Liver (tissue), 3 donors: ENCODE results near the gene KRTAP10-3.

Experiments
- CTCF ChIP-seq: fragments of 150-350 bp; IDR thresholded peaks from 2 replicates; pipeline ENCODE4 v1.5.1; 2017; ENCODE audit warnings: improper control_type of control experiment, low read depth, low read length; ENCODE audit not compliant: missing input control
- EGR1 ChIP-seq, 2 donors: IDR thresholded peaks; 2 replicates each; pipeline ENCODE4 v1.6.1; 2016 to 2018; ENCODE audit warnings: antibody characterized with exemption in 2 of 2, low read depth in 2 of 2
- GABPA ChIP-seq, 2 donors: IDR thresholded peaks in 1 of 2; conservative IDR thresholded peaks in 1 of 2; 2 replicates each; pipeline ENCODE4 v1.6.1; 2016; ENCODE audit warnings: antibody characterized with exemption in 2 of 2, mild to moderate bottlenecking in 1 of 2, moderate library complexity in 1 of 2
- TAF1 ChIP-seq: conservative IDR thresholded peaks from 2 replicates; pipeline ENCODE4 v1.6.1; 2016; ENCODE audit warnings: antibody characterized with exemption, mild to moderate bottlenecking
- donor health status: healthy.
- donor health status: healthy.

DNA sequence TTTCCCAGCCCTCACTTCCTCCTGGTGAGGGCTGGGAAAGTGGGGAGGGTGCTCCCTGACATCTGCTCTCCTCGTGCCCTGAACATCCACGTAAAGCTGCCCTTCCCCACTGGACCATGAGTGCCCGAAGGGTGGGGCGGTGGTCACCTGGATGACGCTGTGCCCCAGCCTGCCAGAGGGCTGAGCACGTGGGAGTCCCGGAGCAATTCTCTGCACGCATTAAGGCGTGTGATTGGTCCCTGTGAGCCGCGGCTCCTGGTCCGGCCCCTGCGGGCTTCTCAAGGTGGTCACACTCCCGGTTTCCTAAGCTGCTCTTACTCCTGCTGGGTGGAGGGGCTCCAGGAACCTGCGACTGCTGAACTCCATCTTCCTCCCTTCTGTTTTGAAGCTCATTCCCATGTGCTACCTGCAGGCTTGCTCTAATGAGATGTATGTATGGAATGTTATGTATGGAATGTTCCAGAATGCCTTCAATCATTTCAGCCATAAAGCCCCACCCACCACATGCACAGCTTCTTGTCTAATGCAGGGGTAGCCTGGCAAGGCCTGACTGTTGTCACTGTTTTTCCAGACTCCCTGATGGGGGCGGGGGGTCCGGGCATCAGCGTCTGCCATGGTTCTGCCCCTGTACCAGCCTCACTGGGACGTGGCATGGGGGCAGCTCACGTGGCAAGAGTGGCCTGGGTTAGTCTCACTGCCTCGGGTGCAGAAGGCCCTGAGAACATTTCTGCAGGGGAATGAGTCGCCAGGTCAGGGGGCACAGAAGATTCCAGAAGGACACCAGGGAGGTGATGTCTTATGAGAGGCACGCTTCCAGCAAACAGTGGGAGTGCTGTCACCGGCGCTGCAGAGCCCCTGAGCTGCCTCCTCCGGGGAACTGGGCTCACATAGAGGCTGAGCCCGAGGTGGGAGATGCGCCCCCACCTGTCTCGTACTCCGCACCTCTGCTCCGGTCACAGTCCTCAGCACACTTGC is 38.0 kb downstream of the KRTAP10-3 start:
- TF ChIP-seq CTCF (no peak), TAF1 (no peak), EGR1 (IDR thresholded peaks at IDR 0.05; ENCODE audit: low read depth in 2 of 2) (no peak), GABPA (IDR thresholded peaks at IDR 0.05 in 1 of 2, conservative IDR thresholded peaks at IDR 0.05 in 1 of 2) (no peak)
